HUDEP-2 (cell line): ENCODE results near the gene BCL2A1.
"Not testable (repeated sequence)": the region's sequence is repeated elsewhere in the genome, so short reads cannot be mapped to it uniquely, and the experiment has no call there.

Experiments
- DNase-seq, 76 experiments: peaks; one replicate each; lab custom pipeline; 2025; ENCODE audit not compliant: unreplicated experiment in 76 of 76; lab: John Stamatoyannopoulos, UW

The BCL2A1 gene

GRCh38 chr15:79962178-79962577 is 8.8 kb downstream of the BCL2A1 start:
- no peak for DNase-seq

GRCh38 chr15:79960502-79961212 is 10.3 kb downstream of the BCL2A1 start:
- DNase-seq = no peak

- DNase-seq = no peak
Measured at GRCh38 chr15:79957741-79958140, 13.3 kb downstream of the BCL2A1 start.

GRCh38 chr15:79956354-79956939 is 14.5 kb downstream of the BCL2A1 start:
- DNase-seq = no peak

GRCh38 chr15:79954661-79955060 is 16.3 kb downstream of the BCL2A1 start:
- DNase-seq = no peak

- no peak for DNase-seq
Measured at GRCh38 chr15:79953951-79954444, 17.0 kb downstream of the BCL2A1 start.

- DNase-seq = no peak
Measured at GRCh38 chr15:79952329-79952728, 18.7 kb downstream of the BCL2A1 start.

- DNase-seq = no peak
Measured at GRCh38 chr15:79950247-79950646, 20.7 kb downstream of the BCL2A1 start.

GRCh38 chr15:79948761-79949160 is 22.2 kb downstream of the BCL2A1 start:
- DNase-seq = no peak

- DNase-seq = no peak
Measured at GRCh38 chr15:79948095-79948695, 22.8 kb downstream of the BCL2A1 start.

GRCh38 chr15:79947009-79947408 is 24.0 kb downstream of the BCL2A1 start:
- no peak for DNase-seq

- peak in 1 of 76 experiments; percentile 5 for DNase-seq
Measured at GRCh38 chr15:79944622-79945021, 26.4 kb downstream of the BCL2A1 start.

- no peak for DNase-seq
Measured at GRCh38 chr15:79943820-79944219, 27.2 kb downstream of the BCL2A1 start.

- no peak for DNase-seq
Measured at GRCh38 chr15:79942741-79943481, 28.1 kb downstream of the BCL2A1 start.

GRCh38 chr15:79939399-79939798 is 31.6 kb downstream of the BCL2A1 start:
- DNase-seq = no peak

- no peak for DNase-seq
Measured at GRCh38 chr15:79938143-79938542, 32.9 kb downstream of the BCL2A1 start.

GRCh38 chr15:79935556-79936201 is 35.3 kb downstream of the BCL2A1 start:
- DNase-seq = not testable (repeated sequence)

- DNase-seq = no peak
Measured at GRCh38 chr15:79933231-79933630, 37.8 kb downstream of the BCL2A1 start.

GRCh38 chr15:79932447-79932846 is 38.5 kb downstream of the BCL2A1 start:
- DNase-seq = no peak

- no peak for DNase-seq
Measured at GRCh38 chr15:79930516-79930915, 40.5 kb downstream of the BCL2A1 start.

- DNase-seq = no peak
Measured at GRCh38 chr15:79929412-79929811, 41.6 kb downstream of the BCL2A1 start.
